Suppressor macrophage treated with lipopolysaccharide for 1 hour (primary cell): ENCODE results near the gene NFATC2.

Source experiments
- DNase-seq, 3 donors: peaks; one replicate each; pipeline ENCODE4 v3.0.0-alpha.2; 2020 to 2022

The NFATC2 gene

DNA sequence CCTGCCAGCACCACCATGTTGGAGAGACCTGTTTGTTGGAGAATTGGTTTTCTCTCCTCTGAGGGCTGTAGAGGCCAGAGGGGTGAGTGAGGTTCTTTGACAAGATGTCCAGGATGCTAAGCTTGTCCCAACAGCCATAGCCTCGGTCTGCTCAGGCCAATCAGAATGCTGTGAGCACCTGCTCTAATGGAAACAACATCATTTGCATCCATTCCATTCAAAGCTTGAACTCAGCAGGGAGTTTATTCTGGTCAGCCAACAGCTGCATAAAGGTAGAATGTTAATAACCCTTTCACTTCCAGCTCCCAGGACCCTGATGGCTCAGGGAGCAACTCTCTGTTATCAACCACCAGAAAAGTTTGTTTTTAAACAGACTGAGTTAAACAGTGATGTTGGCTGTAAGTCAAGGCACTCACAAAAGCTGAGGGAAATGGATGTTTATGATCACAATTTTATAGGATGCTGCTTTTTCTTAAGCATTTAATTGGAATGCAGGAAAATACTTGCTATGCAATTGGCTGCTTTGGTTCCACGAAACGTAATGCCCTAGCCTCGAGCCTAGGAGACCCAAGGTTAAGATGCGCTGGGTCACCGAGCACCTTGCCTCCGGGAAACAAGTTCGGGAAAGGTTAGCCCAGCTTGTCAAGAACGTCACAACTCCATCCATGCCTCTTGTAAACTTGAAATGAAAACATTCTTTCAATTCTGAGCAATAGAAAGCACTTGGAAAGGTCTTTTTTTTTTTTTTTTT lies 155.2 kb downstream of the NFATC2 start:
- no peak for DNase-seq

DNA sequence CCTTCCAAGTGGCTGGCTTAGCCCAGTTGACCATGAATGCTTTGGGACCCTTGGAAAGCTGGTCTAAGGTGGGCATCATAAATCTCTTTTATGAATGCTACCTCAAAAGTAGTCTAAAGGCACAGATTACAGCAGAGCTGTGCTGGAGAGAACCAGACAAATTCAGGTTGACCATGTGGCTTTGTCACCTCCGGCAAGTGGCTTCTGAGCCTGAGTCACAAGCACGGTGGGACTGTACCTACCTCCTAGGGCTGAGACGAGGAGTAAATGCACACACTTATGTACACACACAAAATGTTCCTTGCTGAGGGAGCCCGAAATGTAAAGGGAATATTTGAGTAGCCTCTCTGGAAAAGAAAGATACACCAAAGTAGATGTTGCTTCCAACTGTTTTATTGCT lies 155.9 kb downstream of the NFATC2 start:
- DNase-seq, result no peak

DNA sequence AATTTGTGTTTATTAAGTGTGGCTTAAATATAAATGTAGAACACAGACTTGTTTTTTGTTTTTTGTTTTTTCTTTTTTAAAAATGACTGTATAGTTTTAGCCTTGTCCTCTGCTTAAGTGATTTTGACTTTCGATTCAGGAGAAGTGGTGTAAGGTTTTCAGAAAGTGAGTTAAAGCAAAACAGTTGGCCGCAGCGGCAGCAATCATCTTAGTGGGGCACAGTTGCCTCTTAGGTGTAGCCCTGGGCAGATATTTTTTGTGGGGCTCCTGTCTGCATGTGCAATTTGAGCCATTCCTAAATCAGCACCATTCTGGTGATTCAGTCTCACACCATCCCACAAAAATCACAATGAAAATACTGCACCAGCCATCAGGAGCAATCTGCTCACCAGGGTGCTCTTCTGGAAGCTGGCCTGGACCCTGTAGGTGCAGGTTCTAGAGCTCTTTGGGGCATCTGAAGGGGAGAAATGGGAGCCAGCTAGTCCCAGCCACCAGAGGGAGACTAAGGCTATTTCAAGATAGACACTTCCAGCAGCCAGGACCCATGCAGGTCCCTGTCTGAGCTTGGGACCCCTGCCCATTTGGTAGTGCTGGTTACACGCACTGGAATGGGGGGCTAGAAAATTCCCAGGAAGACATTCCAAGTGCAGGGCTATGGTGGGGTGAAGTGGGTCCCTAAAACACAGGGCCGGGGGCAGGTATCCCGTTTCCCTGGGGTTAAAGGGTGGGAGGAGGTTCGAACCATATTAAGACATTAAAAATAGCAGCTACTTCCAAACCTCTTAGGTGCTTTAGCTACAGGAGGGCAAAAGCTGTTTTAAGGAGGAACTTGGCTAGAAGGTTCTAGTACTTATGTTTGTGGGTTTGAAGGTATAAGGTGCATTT lies 156.6 kb downstream of the NFATC2 start:
- peak in 2 of 3 donors; percentile 35 to 47 for DNase-seq

DNA sequence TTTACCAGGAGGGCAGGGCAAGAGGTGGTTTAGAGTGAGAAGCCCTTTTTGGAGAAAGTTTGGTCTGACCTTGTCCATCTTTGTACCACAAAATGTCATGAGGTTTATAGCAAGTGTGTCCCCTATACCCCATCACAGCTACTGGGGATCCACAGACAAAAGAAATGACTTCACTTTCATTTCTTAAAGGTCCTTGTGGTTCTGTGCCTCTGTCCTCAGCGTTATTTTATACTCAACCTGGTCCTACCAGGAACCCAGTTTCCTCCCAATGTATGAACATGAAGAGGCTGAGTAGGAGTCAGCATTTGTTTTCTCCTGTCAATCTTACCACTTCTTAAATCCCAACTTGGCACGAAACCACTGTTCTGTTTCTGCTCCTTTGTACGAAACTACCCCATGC lies 157.6 kb downstream of the NFATC2 start:
- DNase-seq, result no peak

DNA sequence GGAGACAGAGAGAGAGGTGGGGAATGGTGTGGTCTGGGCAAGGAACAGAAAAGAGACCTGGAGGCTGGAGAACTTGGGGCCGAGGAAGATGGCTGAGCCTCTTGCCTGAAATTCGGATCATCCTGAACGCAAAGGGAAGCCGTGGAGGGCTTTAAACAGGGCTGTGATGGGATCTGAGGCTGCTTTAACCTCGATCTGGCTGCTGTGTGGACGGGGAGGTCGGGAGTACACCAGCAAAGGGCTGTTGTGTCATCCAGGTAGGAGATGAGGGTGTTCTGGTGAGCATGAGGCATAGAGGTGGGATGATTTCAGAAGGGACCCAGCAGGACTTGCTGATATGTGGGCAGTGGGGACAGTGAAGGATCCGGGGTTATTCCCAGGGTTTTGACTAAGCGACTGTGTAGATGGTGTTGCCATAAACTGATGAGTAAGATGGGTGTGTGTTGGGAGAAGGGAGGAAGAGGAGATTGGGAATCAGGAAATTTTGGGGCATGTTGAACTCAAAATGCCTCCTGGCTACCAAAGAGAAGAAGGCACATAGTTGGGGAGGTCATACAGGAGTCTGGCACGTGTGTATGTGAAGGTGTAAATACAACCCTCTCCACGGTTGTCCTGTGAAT lies 158.5 kb downstream of the NFATC2 start:
- DNase-seq, result no peak

DNA sequence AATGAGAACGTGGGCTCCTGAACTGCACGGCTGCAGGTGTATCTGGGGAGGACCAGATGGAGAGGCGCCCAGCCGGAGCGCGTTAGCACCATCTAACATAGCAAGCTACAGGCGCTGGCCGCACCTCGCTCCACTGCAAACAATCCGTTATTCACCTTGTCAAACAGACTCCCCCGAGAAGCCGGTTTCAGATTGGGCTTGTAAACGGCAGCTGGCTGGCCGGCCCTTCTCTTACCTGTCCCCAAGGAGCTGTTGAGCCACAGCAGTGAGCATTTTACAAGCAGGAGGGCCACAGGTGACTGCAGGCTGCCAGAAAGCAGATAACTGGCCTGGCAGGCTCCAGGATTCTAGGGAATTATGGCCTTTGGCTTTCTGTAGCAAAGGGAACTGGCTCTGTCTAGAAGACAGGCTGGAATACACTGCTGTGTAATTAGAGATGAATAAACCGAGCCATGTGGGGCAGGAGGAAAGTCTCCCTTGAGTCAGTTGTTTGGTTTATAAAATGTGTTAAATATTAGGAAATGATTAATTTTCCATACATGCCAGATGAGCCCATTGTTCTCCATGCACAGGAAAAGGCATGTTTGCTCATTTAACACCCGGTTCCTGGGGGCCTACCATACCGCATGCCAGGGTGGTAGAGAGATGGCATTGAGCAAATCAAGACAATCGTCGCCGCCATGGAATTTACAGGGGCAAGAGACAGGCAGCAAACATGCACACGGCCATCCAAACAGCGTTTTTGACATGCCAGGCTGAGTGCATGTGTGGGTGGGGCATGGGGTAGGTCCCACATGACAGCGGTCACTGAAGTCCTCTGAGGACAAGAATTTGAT lies 159.3 kb downstream of the NFATC2 start:
- no peak for DNase-seq

DNA sequence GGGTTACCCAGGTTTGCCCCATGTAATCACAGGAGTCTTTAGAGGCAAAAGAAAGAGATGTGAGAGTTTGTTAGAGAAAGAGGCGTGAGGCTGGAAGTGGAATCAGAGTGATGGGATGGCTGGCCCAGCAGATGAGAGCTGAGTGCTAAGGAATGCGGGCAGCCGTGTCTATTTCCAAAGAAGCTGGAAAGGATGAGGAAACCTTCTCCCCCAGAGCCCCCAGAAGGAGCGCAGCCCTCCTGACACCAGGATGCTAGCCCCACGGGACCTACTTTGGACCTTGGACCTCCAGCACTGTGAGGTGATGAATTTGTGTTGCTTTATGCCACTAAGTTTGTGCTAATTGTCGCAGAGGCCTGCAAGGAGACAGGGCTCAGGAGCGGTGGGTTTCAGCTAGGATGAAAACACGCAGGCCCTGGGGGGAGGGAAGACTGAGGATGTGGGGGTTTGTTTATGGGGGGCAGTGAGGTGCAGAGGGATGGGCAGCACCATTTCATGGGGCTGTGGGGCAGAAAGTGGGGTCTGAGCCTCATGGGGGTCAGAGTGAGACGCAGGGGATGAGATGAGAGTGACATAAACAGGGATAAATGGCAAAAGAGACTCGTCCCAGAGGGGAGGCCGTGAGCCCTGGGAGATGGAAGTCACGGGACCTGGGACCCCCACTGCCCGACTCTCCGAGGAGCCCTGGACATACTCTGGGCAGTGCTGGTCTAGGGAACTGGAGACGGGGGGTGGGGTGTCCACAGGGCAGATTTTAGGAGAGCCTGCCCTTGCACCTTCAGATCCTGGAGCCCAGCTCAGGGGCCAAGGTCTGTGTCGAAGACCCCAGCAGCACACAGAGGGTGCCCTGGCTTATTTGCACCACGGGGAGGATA lies 160.2 kb downstream of the NFATC2 start:
- DNase-seq, result no peak

DNA sequence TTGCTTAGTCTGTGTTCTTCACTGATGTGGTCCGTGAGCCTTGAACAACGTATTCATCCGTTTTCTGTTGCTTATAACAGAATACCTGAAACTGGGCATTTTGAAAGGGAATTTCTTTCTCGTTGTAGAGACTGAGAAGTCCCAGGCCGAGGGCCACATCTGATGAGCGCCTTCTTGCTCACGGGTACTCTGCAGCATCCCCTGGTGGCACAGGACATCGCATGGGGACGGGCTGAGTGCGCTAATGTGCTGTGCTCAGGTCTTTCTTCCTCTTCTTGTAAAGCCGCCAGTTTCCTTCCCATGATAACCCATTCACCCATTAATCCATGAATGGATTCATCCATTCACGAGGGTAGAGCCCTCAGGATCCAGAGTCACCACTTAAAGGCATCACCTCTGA lies 161.0 kb downstream of the NFATC2 start:
- DNase-seq, result no peak

DNA sequence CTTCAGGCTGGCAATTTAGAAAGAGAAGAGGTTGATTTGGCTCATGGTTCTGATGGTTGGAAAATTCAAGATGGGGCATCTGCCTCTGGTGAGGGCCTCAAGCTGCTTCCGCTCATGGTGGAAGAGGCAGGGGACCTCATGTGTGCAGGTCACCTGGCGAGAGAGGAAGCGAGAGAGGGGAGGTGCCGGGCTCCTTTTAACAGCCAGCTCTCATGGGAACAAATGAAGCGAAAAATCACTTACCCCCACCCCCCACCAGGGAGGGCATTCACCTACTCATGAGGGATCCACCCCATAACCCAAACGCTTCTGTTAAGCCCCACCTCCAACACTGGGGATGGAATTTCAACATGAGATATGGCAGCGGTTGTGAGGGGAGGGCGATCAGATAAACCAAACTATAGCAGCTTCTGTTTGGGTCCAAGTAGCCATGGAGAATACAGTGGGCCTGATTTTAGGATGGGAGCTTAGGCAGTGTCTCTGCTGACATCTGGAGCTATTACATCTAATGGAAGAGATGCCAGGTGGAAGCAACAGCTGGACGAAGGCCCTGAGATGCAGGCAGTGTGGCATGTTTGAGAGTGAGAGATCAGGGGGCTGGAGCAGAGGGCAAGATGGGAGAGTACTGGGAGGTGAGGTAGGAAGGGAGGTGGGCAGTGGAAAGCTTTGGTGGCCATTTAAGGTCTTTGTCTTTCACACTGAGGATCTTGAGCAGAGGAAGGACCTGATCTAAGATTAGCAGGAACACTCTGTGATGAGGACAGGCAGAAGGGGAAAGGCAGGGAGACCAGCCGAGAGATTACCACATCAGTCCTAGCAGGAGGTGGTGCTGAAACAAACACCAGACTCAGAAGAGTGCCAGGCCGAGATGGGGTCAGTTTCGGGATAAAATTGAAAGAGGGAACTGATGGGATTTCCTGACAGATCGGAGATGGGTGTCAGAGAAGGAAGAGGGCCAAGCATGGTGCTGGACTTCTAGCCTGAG lies 161.8 kb downstream of the NFATC2 start:
- no peak for DNase-seq

DNA sequence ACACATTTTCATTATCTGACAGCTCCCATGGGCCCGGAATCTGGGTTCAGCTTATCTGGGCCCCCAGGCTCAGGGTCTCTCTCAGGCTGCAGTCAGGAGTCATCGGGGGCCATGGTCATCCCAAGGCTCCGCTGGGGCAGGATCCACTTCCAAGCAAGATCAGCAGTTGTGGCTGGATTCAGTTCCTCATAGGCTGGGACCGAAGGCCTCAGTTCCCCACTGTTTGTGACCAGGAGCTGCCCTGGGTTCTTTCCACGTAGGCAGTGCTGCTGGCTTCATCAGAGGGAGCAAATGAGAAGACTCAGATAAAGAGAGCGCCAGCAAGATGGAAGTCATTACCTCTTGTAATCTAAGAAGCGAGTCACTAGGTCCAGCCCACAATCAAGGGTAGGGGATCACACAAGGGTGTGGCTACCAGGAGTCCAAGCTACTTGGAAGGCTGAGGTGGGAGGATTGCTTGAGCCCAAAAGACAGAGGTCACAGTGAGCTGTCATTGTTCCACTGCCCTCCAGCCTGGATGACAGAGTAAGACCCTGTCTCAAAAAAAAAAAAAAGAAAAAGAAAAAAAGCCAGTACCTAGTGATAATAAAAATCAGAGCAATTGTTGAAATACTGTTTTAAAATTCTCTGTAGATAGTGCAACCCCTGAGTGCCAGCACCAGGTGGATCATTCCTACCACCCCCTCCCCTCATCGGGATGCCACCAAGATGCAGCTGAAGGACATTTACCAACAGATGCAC lies 162.7 kb downstream of the NFATC2 start:
- DNase-seq, result peak in 1 of 3 donors; percentile 7

DNA sequence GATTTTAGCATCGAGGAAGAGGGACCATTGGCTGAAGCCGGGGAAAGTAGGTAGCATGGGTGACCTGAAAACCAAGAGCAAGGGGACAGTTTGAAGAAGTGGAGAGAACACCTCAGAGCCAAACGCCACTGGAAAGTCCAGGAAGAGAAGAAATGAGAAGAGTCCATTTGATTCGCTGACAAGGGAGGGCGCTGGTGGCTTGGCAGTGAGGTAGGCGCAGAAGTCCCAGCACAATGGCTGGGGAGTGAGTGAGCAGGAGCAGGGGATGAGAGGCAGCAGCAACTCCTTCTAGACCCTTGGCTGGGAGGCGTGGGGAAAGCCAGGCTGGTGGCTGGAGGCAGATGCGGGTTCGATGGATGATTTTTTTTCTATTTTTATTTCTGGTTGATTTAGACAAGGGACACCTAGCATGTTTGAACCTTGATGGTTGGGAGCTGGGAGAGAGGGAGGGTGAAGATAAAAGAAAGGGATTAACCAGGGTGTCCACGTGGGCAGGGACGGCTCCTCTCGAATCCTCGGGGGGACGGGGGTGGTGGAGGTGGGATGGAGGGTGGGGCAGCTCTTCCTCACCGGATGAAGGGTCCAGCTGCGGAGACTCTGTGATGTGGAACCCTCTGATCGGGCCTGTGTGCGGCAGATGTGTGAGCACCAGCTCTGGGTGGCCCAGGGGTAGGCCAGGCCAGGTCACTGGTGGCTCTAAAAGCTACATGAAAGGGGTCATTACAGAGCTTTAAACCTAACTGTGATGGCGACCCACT lies 164.2 kb downstream of the NFATC2 start:
- DNase-seq, result no peak

DNA sequence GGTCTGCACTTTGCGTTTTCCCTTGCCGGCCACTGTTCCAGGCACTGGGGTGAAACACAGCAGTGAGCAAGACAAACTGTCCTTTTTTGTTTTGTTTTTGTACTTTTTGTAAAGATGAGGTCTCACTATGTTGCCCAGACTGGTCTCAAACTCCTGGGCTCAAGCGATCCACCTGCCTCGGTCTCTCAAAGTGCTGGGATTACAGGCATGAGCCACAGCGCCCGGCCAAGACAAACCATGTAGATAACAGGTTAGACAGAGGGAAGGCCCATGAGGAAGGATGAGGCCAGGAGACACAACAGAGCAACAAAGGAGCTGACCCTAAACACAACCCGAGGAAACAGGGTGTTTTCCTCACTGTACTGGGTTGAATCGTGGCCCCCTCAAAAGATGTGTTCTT lies 165.4 kb downstream of the NFATC2 start:
- DNase-seq, result no peak

DNA sequence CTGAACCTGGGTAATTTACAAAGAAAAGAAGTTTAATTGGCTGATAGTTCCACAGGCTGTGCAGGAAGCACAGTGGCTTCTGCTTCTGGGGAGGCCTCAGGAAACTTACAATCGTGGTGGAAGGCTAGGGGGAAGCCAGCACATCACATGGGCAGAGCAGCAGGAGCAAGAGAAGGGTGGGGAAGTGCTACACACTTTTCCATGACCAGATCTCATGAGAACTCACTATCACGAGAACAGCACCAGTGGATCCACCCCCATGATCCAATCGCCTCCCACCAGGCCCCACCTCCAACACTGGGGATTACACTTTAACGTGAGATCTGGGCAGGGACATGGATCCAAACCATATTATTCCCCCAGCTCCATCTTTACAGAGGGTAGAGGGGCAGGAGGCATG lies 166.4 kb downstream of the NFATC2 start:
- DNase-seq, result peak in 2 of 3 donors; percentile 24 to 51

DNA sequence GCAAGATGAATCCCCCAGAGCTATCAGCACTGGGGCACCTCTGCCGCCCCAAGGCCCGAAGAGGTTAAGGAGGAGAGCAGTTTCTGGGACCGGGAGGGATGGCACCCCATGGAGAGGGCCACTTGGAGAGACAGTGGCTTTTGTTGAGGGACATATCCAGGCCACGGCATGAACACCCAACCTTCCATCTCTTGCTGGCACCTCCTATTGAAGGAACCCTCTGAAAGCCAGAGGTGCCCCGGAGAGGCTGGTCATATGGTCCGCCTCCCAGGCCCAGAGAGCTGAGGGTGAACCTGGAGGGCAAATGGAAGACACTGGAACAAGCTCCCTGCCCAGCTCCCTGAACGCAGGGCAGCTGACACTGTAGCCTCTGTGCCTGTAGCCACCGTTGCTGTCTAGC lies 167.0 kb downstream of the NFATC2 start:
- no peak for DNase-seq

DNA sequence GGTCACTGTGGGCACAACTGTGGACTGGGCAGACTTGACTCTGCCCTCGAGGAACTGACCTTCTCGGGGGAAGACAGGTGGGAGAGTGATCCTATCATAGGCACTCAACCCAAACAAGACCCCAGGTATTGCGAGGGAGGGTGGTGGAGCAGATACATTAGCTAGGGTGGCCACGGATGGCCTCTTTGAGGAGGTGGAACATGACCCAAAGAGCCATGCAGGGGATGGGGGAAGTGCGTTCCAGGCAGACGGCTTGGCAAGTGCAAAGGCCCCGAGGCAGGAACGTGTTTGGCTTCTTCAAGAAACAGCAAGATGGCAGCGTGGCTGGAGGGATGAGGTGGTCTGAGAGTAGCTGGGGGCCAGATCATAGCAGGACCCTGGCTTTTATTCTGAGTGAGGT lies 167.6 kb downstream of the NFATC2 start:
- no peak for DNase-seq

DNA sequence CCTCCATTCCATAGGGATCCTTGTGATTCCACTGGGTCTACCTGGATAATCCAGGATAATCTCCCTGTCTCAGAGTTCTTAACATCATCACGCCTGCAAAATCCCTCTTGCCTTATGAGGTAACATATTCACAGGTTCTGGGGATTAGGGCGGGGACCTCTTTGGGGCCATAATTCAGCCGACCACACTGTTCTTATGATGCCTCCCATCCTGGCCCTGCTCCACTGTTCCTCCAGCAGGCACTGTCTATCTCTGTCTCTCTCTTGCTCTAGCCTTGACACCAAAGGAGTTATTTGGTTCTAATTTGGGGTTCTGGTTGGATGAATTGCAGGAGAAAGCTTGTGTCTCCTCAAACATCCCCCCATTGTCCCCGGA lies 168.1 kb downstream of the NFATC2 start:
- no peak for DNase-seq

DNA sequence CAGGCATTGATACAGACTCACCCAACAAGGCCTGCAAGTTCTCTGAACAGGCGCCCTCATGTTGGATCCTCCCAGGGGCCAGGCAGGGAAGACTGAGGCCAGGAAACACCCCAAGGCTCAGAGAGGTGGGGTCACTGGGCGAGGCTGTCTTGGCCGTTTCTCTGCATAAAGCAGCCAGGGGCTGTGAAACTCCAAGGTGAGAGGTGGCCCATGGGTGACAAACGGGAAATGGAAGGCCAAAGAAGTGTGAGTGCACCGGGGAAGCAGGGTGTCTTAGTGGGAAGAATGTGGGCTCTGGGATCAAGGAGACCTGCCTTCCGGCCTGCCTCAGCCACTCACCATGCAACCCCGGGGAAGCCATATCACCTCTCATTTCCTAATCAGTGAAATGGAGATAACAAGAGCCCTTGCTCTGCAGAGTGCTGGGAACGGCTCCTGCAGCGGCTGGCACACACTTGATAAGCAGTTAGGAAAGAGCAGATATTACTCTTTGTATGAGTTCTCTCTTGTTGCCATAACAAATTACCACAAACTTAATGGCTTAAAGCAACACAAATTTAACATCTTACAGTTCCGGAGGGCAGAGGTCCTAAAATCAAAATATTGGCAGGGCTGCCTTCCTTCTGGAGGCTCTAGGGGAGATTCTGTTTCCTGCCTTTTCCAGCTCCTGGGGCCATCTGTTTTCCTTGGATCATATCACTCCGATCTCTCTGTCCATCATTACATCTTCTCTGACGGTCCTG lies 168.6 kb downstream of the NFATC2 start:
- no peak for DNase-seq

DNA sequence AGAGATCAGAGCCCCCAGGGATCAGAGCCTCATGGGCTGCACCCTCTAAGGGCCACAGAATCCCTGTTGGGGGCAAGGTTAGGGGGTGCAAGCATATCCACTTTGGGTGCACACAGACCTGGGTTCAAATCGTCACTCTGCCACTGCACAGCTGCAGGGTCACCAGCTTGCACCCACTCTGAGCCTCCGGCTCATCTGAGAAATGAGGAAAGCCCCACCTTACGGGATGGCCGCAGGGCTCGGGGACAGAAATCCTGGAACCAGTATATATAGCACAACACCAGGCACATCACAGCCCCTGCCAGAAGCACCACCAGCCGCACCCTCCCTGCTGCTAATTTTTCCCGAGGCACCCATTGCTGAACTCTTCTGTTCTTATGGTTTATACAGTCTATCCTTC lies 169.6 kb downstream of the NFATC2 start:
- DNase-seq, result no peak
